Pulmonary artery endothelial cell (primary cell): ENCODE measurements around the gene PLXDC1. TPM values are rescaled to one million over a fixed set of nuclear protein-coding genes. Genes with fewer than 3 reads are reported as not detected.
"Not testable (repeated sequence)": the region's sequence is repeated elsewhere in the genome, so short reads cannot be mapped to it uniquely, and the experiment has no call there.

Source experiments
- DNase-seq: peaks from one replicate; pipeline ENCODE4 v3.0.0-alpha.2; 2011; ENCODE audit warnings: low read depth, low spot score
- total RNA-seq: library from RNA; depleted of rRNA; stranded (reverse); fragments of >200 nt; gene quantifications from 2 replicates; pipeline ENCODE4 v1.2.3, GENCODE V29; 2014

The PLXDC1 gene
- total RNA-seq, 1 donor from 2014 or later, result not detected

GRCh38 chr17:39064819-39065218, 86.6 kb downstream of the PLXDC1 start:
- DNase-seq, result no peak

- no peak for DNase-seq
These were observed 87.1 kb downstream of the PLXDC1 start for GRCh38 chr17:39064374-39064773.

GRCh38 chr17:39063681-39064069, 87.8 kb downstream of the PLXDC1 start:
- no peak for DNase-seq

GRCh38 chr17:39062846-39063680, 88.4 kb downstream of the PLXDC1 start:
- DNase-seq, result no peak

- no peak for DNase-seq
These were observed 92.9 kb downstream of the PLXDC1 start for GRCh38 chr17:39058524-39058923.

GRCh38 chr17:39057701-39058206, 93.7 kb downstream of the PLXDC1 start:
- no peak for DNase-seq

- no peak for DNase-seq
These were observed 97.3 kb downstream of the PLXDC1 start for GRCh38 chr17:39054111-39054645.

- not testable (repeated sequence) for DNase-seq
These were observed 99.0 kb downstream of the PLXDC1 start for GRCh38 chr17:39052423-39052822.

- no peak for DNase-seq
These were observed 100.3 kb downstream of the PLXDC1 start for GRCh38 chr17:39051001-39051585.

- no peak for DNase-seq
These were observed 105.3 kb downstream of the PLXDC1 start for GRCh38 chr17:39045948-39046679.

GRCh38 chr17:39036009-39036408, 115.4 kb downstream of the PLXDC1 start:
- no peak for DNase-seq

GRCh38 chr17:39035578-39035977, 115.9 kb downstream of the PLXDC1 start:
- DNase-seq, result not testable (repeated sequence)

GRCh38 chr17:39028690-39029089, 122.7 kb downstream of the PLXDC1 start:
- DNase-seq, result no peak

- no peak for DNase-seq
These were observed 123.9 kb downstream of the PLXDC1 start for GRCh38 chr17:39027455-39028035.

GRCh38 chr17:39026980-39027451, 124.4 kb downstream of the PLXDC1 start:
- DNase-seq, result no peak

- not testable (repeated sequence) for DNase-seq
These were observed 125.1 kb downstream of the PLXDC1 start for GRCh38 chr17:39026346-39026745.

- no peak for DNase-seq
These were observed 128.5 kb downstream of the PLXDC1 start for GRCh38 chr17:39022924-39023323.

GRCh38 chr17:39020037-39020436, 131.4 kb downstream of the PLXDC1 start:
- not testable (repeated sequence) for DNase-seq

GRCh38 chr17:39018267-39019134, 132.9 kb downstream of the PLXDC1 start:
- DNase-seq, result no peak
